ENCODE data around the gene HSFX3.
"Not testable (repeated sequence)": the region's sequence is repeated elsewhere in the genome, so short reads cannot be mapped to it uniquely, and the experiment has no call there.

The HSFX3 gene

DNA sequence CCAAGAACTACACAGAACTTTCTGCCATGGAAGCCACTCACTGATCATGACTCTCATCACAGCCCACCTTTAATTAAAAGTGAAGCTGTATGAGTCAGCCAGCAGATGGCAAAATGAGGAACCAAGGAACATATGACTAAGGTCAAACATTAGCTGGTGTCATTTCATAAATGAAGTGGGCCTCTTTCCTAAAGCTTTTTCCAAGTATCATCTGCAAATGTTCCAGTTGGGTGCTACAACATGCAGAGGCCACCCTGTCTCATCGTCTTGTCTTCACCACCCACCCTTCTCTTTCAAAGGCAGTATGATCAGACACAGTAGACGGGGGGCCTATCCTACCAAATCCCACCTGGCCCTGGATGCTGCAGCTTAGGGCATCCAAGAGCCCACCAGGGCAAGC, 18.1 kb downstream of the HSFX3 start:
- H3K4me3 ChIP-seq (ENCODE audit: control insufficient read depth, low read depth, low read length), result no peak overlapping the region
- TF ChIP-seq CTCF (conservative IDR thresholded peaks at IDR 0.05; ENCODE audit: control insufficient read depth, insufficient read depth, low read depth, low read length), result no peak
- DNase-seq (ENCODE audit: low read depth), result peak; percentile 8

GRCh38 chrX:149528381-149528780, 21.3 kb downstream of the HSFX3 start:
- DNase-seq (ENCODE audit: low read depth), result no peak
- H3K4me3 ChIP-seq (ENCODE audit: control insufficient read depth, low read depth, low read length), result no peak overlapping the region
- TF ChIP-seq CTCF (conservative IDR thresholded peaks at IDR 0.05; ENCODE audit: control insufficient read depth, insufficient read depth, low read depth, low read length), result no peak

DNA sequence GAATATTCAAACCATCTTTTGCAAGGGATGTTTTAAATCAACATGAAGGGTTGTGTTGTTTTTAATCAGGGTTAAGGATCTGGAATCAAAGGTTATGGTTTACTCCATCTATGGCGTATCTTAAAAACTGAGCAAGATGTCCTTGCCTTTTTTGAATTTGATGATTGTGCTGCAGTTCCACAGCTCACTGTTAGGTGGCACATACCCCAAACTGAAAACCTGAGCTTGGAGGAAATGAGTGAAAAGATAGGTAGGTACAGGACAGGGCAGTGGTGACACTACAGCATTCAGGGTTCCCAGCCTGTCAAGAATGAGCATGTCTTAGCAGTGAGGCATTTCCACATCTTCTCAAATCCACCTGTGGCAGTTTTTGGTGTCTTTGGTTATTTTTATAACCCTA, 22.0 kb downstream of the HSFX3 start:
- no peak overlapping the region for H3K4me3 ChIP-seq (ENCODE audit: control insufficient read depth, low read depth, low read length)
- peak; percentile 31 for DNase-seq (ENCODE audit: low read depth)
- TF ChIP-seq CTCF (conservative IDR thresholded peaks at IDR 0.05; ENCODE audit: control insufficient read depth, insufficient read depth, low read depth, low read length), result peak; percentile 57

DNA sequence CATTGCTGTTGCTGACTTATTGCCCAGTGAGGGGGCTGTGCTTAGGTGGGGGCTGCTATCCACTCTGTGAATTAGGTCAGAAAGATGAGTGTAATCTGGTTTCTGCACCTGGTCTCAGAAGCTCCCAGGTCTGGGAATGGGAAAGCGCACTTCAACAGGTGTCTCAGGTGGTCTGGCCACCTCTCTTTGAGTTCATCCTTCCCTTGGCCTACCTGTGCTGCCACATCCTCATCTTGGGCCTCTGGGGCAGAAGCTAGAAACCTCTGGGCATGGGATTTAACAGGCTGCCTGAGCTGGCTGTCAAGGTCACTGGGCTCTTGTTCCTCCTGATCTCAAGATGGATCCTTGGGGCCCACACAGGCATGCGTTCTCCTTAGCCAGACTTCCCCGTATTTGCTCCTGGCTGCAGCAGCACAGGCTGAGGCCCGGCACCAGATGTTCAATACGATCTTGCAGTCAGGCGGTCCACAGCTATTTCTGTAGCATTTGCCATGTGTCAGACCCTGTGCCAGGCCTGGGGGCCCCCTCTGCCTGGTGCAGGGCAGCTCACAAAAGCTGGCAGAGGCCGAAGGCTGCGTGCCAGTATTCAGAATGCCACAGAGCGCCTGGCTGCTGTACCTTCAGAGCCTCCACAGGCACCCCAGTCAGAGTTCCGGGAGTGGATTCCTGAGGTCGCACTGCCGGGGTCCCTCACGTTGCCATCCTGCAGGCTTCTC, 23.2 kb downstream of the HSFX3 start:
- DNase-seq (ENCODE audit: low read depth); H3K4me3 ChIP-seq (ENCODE audit: control insufficient read depth, low read depth, low read length): not testable (repeated sequence)

DNA sequence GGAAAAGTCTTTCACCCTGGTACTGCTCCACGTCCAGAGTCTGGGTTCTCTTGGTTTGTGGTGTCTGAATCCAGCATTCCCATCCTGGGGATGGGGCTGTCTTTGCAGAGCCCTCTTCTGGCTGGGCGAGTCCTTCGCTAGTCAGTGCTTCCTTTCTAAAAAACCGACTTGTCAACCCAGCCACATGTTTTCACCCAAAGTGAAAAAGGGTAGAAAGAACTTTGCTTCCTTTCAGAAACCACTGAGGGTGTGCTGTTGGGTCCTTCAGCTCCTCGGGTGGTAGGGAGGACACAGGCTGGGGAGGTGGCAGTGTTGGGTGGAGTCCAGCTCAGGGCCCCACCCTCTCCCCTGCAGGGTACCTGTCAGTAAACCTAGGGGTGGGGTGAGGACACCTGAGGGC, 23.8 kb downstream of the HSFX3 start:
- not testable (repeated sequence) for H3K4me3 ChIP-seq (ENCODE audit: control insufficient read depth, low read depth, low read length); DNase-seq (ENCODE audit: low read depth)

GRCh38 chrX:149525389-149525788, 24.3 kb downstream of the HSFX3 start:
- H3K4me3 ChIP-seq (ENCODE audit: control insufficient read depth, low read depth, low read length), result not testable (repeated sequence)
- peak; percentile 61 for DNase-seq (ENCODE audit: low read depth)

DNA sequence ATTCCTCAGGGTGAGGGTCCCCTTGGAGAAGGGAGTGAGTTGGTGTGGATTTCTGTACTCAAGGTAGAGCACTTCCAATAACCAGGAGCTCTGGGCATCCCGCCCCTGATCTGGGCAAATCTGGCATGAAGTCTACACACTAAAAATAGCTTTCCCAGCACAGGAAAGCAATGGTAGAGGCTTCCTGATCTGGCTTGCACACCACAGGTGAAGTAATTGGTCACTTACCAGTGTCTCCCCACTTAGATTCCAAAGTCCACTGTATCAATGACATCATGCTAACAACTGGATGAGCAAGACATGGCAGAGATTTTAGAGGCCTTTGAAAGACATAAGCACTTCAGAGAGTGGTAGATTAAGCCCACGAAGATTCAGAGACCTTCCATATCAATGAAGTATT, 26.8 kb downstream of the HSFX3 start:
- H3K4me3 ChIP-seq (ENCODE audit: control insufficient read depth, low read depth, low read length), result no peak overlapping the region
- no peak for TF ChIP-seq CTCF (conservative IDR thresholded peaks at IDR 0.05; ENCODE audit: control insufficient read depth, insufficient read depth, low read depth, low read length)
- no peak for DNase-seq (ENCODE audit: low read depth)

DNA sequence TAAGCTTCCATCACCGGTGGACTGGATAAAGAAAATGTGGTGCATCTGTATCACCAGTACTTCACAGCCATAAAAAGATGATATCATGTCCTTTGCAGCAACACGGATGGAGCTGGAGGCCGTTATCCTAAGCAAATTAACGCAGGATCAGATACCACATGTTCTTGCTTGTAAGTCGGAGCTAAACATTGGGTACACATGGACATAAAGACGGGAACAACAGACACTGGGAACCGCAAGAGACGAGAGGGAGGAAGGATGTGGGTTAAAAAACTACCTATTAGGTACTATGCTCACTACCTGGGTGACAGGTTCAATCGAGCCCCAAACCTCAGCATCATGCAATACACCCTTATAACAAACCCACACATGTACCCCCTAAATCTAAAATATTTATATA, 28.3 kb downstream of the HSFX3 start:
- DNase-seq (ENCODE audit: low read depth), result no peak
- TF ChIP-seq CTCF (conservative IDR thresholded peaks at IDR 0.05; ENCODE audit: control insufficient read depth, insufficient read depth, low read depth, low read length), result no peak
- H3K4me3 ChIP-seq (ENCODE audit: control insufficient read depth, low read depth, low read length), result no peak overlapping the region

DNA sequence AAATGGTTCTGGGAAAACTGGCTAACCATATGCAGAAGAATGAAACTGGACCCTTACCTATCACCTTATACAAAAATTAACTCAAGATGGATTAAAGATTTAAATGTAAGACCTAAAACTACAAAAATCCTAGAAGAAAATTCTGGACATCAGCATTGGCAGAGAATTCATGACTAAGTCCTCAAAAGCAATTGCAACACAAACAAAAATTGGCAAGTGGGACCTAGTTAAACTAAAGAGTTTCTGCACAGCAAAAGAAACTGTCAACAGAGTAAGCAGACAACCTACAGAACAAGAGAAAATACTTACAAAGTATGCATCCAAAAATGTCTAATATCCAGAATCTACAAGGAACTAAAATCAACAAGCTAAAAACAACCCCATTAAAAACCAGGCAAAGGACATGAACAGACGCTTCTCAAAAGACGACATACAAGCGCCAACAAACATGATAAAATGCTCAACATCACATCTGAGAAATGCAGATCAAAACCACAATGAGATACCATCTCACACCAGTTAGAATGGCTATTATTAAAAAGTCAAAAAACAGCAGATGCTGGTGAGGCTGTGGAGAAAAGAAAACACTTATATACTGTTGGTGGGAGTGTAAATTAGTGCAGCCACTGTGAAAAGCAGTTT, 29.0 kb downstream of the HSFX3 start:
- DNase-seq (ENCODE audit: low read depth), result peak; percentile 30

More for the DNA sequence above, 29.0 kb downstream of the HSFX3 start:
- H3K4me3 ChIP-seq (ENCODE audit: control insufficient read depth, low read depth, low read length), result not testable (repeated sequence)
